H9 (cell line): ENCODE measurements around the gene WSB1. TPM values are rescaled to one million over a fixed set of nuclear protein-coding genes. Genes with fewer than 3 reads are reported as not detected.

ENCODE experiments used
- DNase-seq: peaks from one replicate; pipeline ENCODE4 v3.0.0-alpha.2; 2017
- H2AFZ ChIP-seq: one replicate; pipeline ENCODE4 v1.6.1; 2013; ENCODE audit warnings: mild to moderate bottlenecking, low read length, control low read depth, moderate library complexity
- H2AK5ac ChIP-seq: 2 replicates; pipeline ENCODE4 v1.6.1; 2013; ENCODE audit warnings: low read length, control low read depth, mixed read lengths; ENCODE audit not compliant: insufficient read length
- H2BK120ac ChIP-seq: one replicate; pipeline ENCODE4 v1.6.1; 2013; ENCODE audit warnings: low read depth, mild to moderate bottlenecking, low read length, control low read depth, inconsistent platforms; ENCODE audit not compliant: poor library complexity, severe bottlenecking
- H2BK12ac ChIP-seq: 2 replicates; pipeline ENCODE4 v1.6.1; 2013; ENCODE audit warnings: low read length, control low read depth, mixed read lengths, low read depth; ENCODE audit not compliant: insufficient read length
- H2BK15ac ChIP-seq: 2 replicates; pipeline ENCODE4 v1.6.1; 2013; ENCODE audit warnings: low read depth, low read length, control low read depth
- H2BK20ac ChIP-seq: one replicate; pipeline ENCODE4 v1.6.1; 2013; ENCODE audit warnings: low read depth, mild to moderate bottlenecking, low read length, control low read depth, inconsistent platforms; ENCODE audit not compliant: poor library complexity, severe bottlenecking
- H2BK5ac ChIP-seq: 2 replicates; pipeline ENCODE4 v1.6.1; 2013; ENCODE audit warnings: low read length, control low read depth, mixed read lengths; ENCODE audit not compliant: insufficient read length
- H3K14ac ChIP-seq: 2 replicates; pipeline ENCODE4 v1.6.1; 2013; ENCODE audit warnings: low read length, control low read depth; ENCODE audit not compliant: insufficient read depth
- H3K18ac ChIP-seq: 2 replicates; pipeline ENCODE4 v1.6.1; 2013; ENCODE audit warnings: low read depth, mild to moderate bottlenecking, mixed read lengths, low read length, control low read depth; ENCODE audit not compliant: insufficient read length
- H3K23ac ChIP-seq: 2 replicates; pipeline ENCODE4 v1.6.1; 2013; ENCODE audit warnings: low read length, control low read depth, mixed read lengths, low read depth; ENCODE audit not compliant: insufficient read length
- H3K23me2 ChIP-seq: 2 replicates; pipeline ENCODE4 v1.6.1; 2013; ENCODE audit warnings: low read depth, mild to moderate bottlenecking, mixed read lengths, low read length, control low read depth; ENCODE audit not compliant: insufficient read length, poor library complexity, severe bottlenecking
- H3K27ac ChIP-seq: 2 replicates; pipeline ENCODE4 v1.5.1; 2013; ENCODE audit warnings: low read length, control low read depth, mixed read lengths, low read depth; ENCODE audit not compliant: insufficient read length
- H3K27me3 ChIP-seq: 2 replicates; pipeline ENCODE4 v1.6.1; 2013; ENCODE audit warnings: low read length, control low read depth, inconsistent platforms; ENCODE audit not compliant: insufficient read depth
- H3K4ac ChIP-seq: 2 replicates; pipeline ENCODE4 v1.6.1; 2013; ENCODE audit warnings: low read depth, mild to moderate bottlenecking, control low read depth, inconsistent platforms, low read length, moderate library complexity
- H3K4me1 ChIP-seq: 2 replicates; pipeline ENCODE4 v1.6.1; 2013; ENCODE audit warnings: low read length, control low read depth, inconsistent platforms; ENCODE audit not compliant: insufficient read depth
- H3K4me2 ChIP-seq: 2 replicates; pipeline ENCODE4 v1.6.1; 2013; ENCODE audit warnings: low read length, control low read depth, mixed read lengths; ENCODE audit not compliant: insufficient read length, insufficient read depth
- H3K56ac ChIP-seq: 2 replicates; pipeline ENCODE4 v1.6.1; 2013; ENCODE audit warnings: low read depth, mild to moderate bottlenecking, mixed read lengths, low read length, control low read depth; ENCODE audit not compliant: insufficient read length
- H3K79me1 ChIP-seq: 2 replicates; pipeline ENCODE4 v1.6.1; 2013; ENCODE audit warnings: low read depth, mild to moderate bottlenecking, moderate library complexity, low read length, control low read depth, inconsistent platforms; ENCODE audit not compliant: insufficient read depth, poor library complexity, severe bottlenecking
- H3K79me2 ChIP-seq: 2 replicates; pipeline ENCODE4 v1.6.1; 2013; ENCODE audit warnings: low read length, control low read depth, inconsistent platforms; ENCODE audit not compliant: insufficient read depth
- H3K9ac ChIP-seq: 2 replicates; pipeline ENCODE4 v1.6.1; 2013; ENCODE audit warnings: low read length, control low read depth, mixed read lengths; ENCODE audit not compliant: insufficient read length; ENCODE audit errors: extremely low read depth
- H3K9me3 ChIP-seq: one replicate; pipeline ENCODE4 v1.6.1; 2013; ENCODE audit warnings: low read depth, low read length, inconsistent platforms; ENCODE audit not compliant: control insufficient read depth
- H3T11ph ChIP-seq: one replicate; pipeline ENCODE4 v1.6.1; 2013; ENCODE audit warnings: mild to moderate bottlenecking, low read length, control low read depth, inconsistent platforms
- H4K20me1 ChIP-seq: one replicate; pipeline ENCODE4 v1.6.1; 2013; ENCODE audit not compliant: control insufficient read depth, insufficient read length, insufficient read depth
- H4K5ac ChIP-seq: 2 replicates; pipeline ENCODE4 v1.6.1; 2013; ENCODE audit warnings: low read depth, mild to moderate bottlenecking, mixed read lengths, low read length, control low read depth; ENCODE audit not compliant: insufficient read length
- H4K8ac ChIP-seq: replicated peaks from 2 replicates; pipeline ENCODE4 v1.6.1; 2013; ENCODE audit warnings: low read length, control low read depth, mixed read lengths, low read depth; ENCODE audit not compliant: insufficient read length
- H4K91ac ChIP-seq: 2 replicates; pipeline ENCODE4 v1.6.1; 2013; ENCODE audit warnings: low read depth, mild to moderate bottlenecking, moderate library complexity, mixed read lengths, low read length, control low read depth; ENCODE audit not compliant: insufficient read length
- H3K27ac Mint-ChIP-seq, 3 experiments: 2 replicates in 2 of 3; 3 replicates in 1 of 3; pipeline ENCODE4 v1.8.0; 2020 to 2021; ENCODE audit warnings: mixed read lengths in 3 of 3, mild to moderate bottlenecking in 1 of 3, moderate library complexity in 1 of 3
- H3K27me3 Mint-ChIP-seq: 2 replicates; pipeline ENCODE4 v1.8.0; 2021; ENCODE audit warnings: low read depth, mild to moderate bottlenecking, moderate library complexity, mixed read lengths
- H3K36me3 Mint-ChIP-seq, 3 experiments: 2 replicates in 2 of 3; 3 replicates in 1 of 3; pipeline ENCODE4 v1.8.0; 2020 to 2021; ENCODE audit warnings: low read depth in 3 of 3, mixed read lengths in 3 of 3; ENCODE audit not compliant: insufficient read depth in 1 of 3
- H3K4me1 Mint-ChIP-seq, 2 experiments: 2 replicates each; pipeline ENCODE4 v1.8.0; 2020; ENCODE audit warnings: mixed read lengths in 2 of 2
- H3K4me3 Mint-ChIP-seq, 2 experiments: 2 replicates in 1 of 2; 3 replicates in 1 of 2; pipeline ENCODE4 v1.8.0; 2020 to 2021; ENCODE audit warnings: mild to moderate bottlenecking in 2 of 2, mixed read lengths in 2 of 2, moderate library complexity in 1 of 2
- H3K9me3 Mint-ChIP-seq, 2 experiments: 2 replicates in 1 of 2; 3 replicates in 1 of 2; pipeline ENCODE4 v1.8.0; 2020; ENCODE audit warnings: mild to moderate bottlenecking in 2 of 2, mixed read lengths in 2 of 2, moderate library complexity in 1 of 2
- WGBS: extraction: QIAGEN DNeasy Blood & Tissue Kit; methylation state at CpG from one replicate; pipeline ENCODE4 v1.1.7; 2013; ENCODE audit warnings: missing lambda C conversion rate, low lambda C conversion rate, mixed read lengths; ENCODE audit not compliant: insufficient read length; ENCODE audit errors: extremely low coverage; 5-methylcytosine and 5-hydroxymethylcytosine counted together
- total RNA-seq: library from RNA; stranded (reverse); gene quantifications from 2 replicates; pipeline ENCODE4 v1.2.1, GENCODE V29; 2021
- TF ChIP-seq, protein P1 (sequence below): fragments of 200-600 bp; sonication (generic); conservative IDR thresholded peaks from 3 replicates; pipeline ENCODE4 v1.8.0; 2021; ENCODE audit warnings: antibody characterized with exemption, mild to moderate bottlenecking

The WSB1 gene
- total RNA-seq, 1 experiment from 2014 or later, result 187 TPM

DNA sequence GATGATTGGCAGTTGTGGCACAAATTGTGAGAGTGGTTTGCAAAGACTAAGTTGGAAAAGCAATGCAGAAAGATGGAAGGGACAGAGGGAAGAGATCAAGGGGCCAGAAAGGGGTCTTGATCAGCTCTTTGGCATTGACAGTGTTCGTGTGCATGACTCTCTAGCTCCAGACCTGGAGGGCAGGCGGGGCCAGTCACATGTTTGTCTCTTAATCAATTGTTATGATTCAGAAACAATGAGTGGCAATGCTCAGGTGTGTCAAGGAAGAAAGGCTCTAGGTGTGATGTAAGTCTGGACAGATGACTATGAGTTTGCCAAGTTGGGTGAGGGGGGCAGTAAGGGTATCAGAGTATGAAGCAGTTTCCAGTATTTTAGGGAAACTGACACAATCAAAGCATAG is 32.1 kb downstream of the WSB1 start:
- DNase-seq, result peak; percentile 10
- no peak overlapping the region for H3K4me3 Mint-ChIP-seq
- H3K4ac ChIP-seq, result no peak overlapping the region
- H2AK5ac ChIP-seq, result no peak overlapping the region
- H3K4me1 Mint-ChIP-seq, result peaks cover 20 to 25% of the 10 kb centered on the region in 2 experiments
- H3K9me3 ChIP-seq, result no peaks in the 10 kb centered on the region
- H3T11ph ChIP-seq, result no peak overlapping the region
- no peaks in the 10 kb centered on the region for H3K79me2 ChIP-seq
- H3K23me2 ChIP-seq, result no peaks in the 10 kb centered on the region
- H3K4me2 ChIP-seq, result no peak overlapping the region
- H2BK12ac ChIP-seq, result no peak overlapping the region
- H2BK15ac ChIP-seq, result no peak overlapping the region
- no peaks in the 10 kb centered on the region; the same call in 1 of the 2 replicates for H3K4me1 ChIP-seq
- no peak overlapping the region for H2BK20ac ChIP-seq
- H3K9ac ChIP-seq, result no peak overlapping the region
- H3K9me3 Mint-ChIP-seq, result no peaks in the 10 kb centered on the region
- H3K27me3 ChIP-seq, result no peaks in the 10 kb centered on the region
- H3K27me3 Mint-ChIP-seq, result no peaks in the 10 kb centered on the region; the same call in 1 of the 2 replicates
- no CpG with 5 or more reads among the region's 2 CpGs for WGBS
- no peak overlapping the region for H3K18ac ChIP-seq
- no peak overlapping the region for H2AFZ ChIP-seq
- H3K27ac ChIP-seq, result no peak overlapping the region
- no peak overlapping the region for H4K91ac ChIP-seq
- no peak overlapping the region for H4K5ac ChIP-seq
- no peak overlapping the region for H3K23ac ChIP-seq
- no peak overlapping the region for H3K14ac ChIP-seq
- TF ChIP-seq, protein P1, sequence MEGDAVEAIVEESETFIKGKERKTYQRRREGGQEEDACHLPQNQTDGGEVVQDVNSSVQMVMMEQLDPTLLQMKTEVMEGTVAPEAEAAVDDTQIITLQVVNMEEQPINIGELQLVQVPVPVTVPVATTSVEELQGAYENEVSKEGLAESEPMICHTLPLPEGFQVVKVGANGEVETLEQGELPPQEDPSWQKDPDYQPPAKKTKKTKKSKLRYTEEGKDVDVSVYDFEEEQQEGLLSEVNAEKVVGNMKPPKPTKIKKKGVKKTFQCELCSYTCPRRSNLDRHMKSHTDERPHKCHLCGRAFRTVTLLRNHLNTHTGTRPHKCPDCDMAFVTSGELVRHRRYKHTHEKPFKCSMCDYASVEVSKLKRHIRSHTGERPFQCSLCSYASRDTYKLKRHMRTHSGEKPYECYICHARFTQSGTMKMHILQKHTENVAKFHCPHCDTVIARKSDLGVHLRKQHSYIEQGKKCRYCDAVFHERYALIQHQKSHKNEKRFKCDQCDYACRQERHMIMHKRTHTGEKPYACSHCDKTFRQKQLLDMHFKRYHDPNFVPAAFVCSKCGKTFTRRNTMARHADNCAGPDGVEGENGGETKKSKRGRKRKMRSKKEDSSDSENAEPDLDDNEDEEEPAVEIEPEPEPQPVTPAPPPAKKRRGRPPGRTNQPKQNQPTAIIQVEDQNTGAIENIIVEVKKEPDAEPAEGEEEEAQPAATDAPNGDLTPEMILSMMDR, result no peak
- no peaks in the 10 kb centered on the region for H3K36me3 Mint-ChIP-seq
- no peaks in the 10 kb centered on the region for H3K79me1 ChIP-seq
- H4K8ac ChIP-seq, result no peak overlapping the region
- H2BK120ac ChIP-seq, result no peak overlapping the region
- no peak overlapping the region for H3K27ac Mint-ChIP-seq
- no peak overlapping the region for H2BK5ac ChIP-seq
- H3K56ac ChIP-seq, result no peak overlapping the region
- no peaks in the 10 kb centered on the region for H4K20me1 ChIP-seq
